DND-41 (cell line): ENCODE measurements around the gene CRLF2.

Experiments used
- ATAC-seq: fragments of 200-7000 bp; cut with Tn5 transposase; 3 replicates; pipeline ENCODE4 v1.9.1; 2021; ENCODE audit warnings: low read depth; ENCODE audit not compliant: insufficient read depth
- DNase-seq: peaks from one replicate; pipeline ENCODE4 v3.0.0-alpha.2; 2020
- H2AFZ ChIP-seq: 2 replicates; pipeline ENCODE4 v1.6.0; 2012; ENCODE audit warnings: low read depth, low read length
- H3K27ac ChIP-seq: 2 replicates; pipeline ENCODE4 v1.5.1; 2012; ENCODE audit warnings: low read length, inconsistent platforms
- H3K27me3 ChIP-seq: fragments of 200-600 bp; sonication (generic); 2 replicates; pipeline ENCODE4 v1.6.0; 2012; ENCODE audit warnings: low read length, mild to moderate bottlenecking, inconsistent platforms; ENCODE audit not compliant: insufficient read depth, poor library complexity
- H3K36me3 ChIP-seq: 2 replicates; pipeline ENCODE4 v1.5.1; 2012; ENCODE audit warnings: low read length, inconsistent platforms; ENCODE audit not compliant: insufficient read depth
- H3K4me1 ChIP-seq: 2 replicates; pipeline ENCODE4 v1.5.1; 2012; ENCODE audit warnings: mild to moderate bottlenecking, low read length; ENCODE audit not compliant: insufficient read depth
- H3K4me2 ChIP-seq: 2 replicates; pipeline ENCODE4 v1.6.0; 2012; ENCODE audit warnings: mild to moderate bottlenecking, moderate library complexity, low read length, inconsistent platforms; ENCODE audit not compliant: insufficient read depth
- H3K4me3 ChIP-seq, 2 experiments: fragments of 200-600 bp in 1 of 2; shearing (Covaris generic) in 1 of 2; 2 replicates each; pipeline ENCODE4 v1.5.1; 2012 to 2016; ENCODE audit warnings: inconsistent platforms in 2 of 2, low read length in 2 of 2, mild to moderate bottlenecking in 2 of 2, low read depth in 1 of 2, moderate library complexity in 1 of 2
- H3K79me2 ChIP-seq: 2 replicates; pipeline ENCODE4 v1.6.0; 2012; ENCODE audit warnings: low read length, inconsistent platforms; ENCODE audit not compliant: insufficient read depth
- H3K9ac ChIP-seq: 2 replicates; pipeline ENCODE4 v1.6.0; 2012; ENCODE audit warnings: low read depth, mild to moderate bottlenecking, inconsistent platforms, low read length, moderate library complexity
- H3K9me3 ChIP-seq: 2 replicates; pipeline ENCODE4 v1.5.1; 2012; ENCODE audit warnings: low read length, moderate library complexity, mild to moderate bottlenecking, inconsistent platforms; ENCODE audit not compliant: insufficient read depth, severe bottlenecking
- H4K20me1 ChIP-seq: 2 replicates; pipeline ENCODE4 v1.6.0; 2012; ENCODE audit warnings: low read length; ENCODE audit not compliant: insufficient read depth
- CTCF ChIP-seq: IDR thresholded peaks from 2 replicates; pipeline ENCODE4 v1.5.1; 2012; ENCODE audit warnings: borderline replicate concordance, low read length, moderate library complexity, mild to moderate bottlenecking; ENCODE audit not compliant: poor library complexity, severe bottlenecking; ENCODE audit errors: extremely low read depth
- EZH2 ChIP-seq: IDR thresholded peaks from 3 replicates; pipeline ENCODE4 v1.6.1; 2012; ENCODE audit warnings: borderline replicate concordance, low read depth, mild to moderate bottlenecking, moderate library complexity, low read length, inconsistent platforms; ENCODE audit not compliant: severe bottlenecking

CRLF2 gene

GRCh38 chrX:1249101-1249887 is 36.8 kb upstream of the CRLF2 start:
- no peak overlapping the region for H2AFZ ChIP-seq
- no peaks in the 10 kb centered on the region for H3K27me3 ChIP-seq
- H3K36me3 ChIP-seq, result no peaks in the 10 kb centered on the region
- H4K20me1 ChIP-seq, result no peaks in the 10 kb centered on the region
- H3K9me3 ChIP-seq, result no peaks in the 10 kb centered on the region
- no peak overlapping the region for H3K27ac ChIP-seq
- no peaks in the 10 kb centered on the region for H3K79me2 ChIP-seq
- ATAC-seq, result peak; percentile 66
- no peak for TF ChIP-seq CTCF
- TF ChIP-seq EZH2, result no peak
- H3K4me1 ChIP-seq, result peaks cover 5% of the 10 kb centered on the region; the same call in 1 of the 2 replicates
- no peak overlapping the region for H3K4me2 ChIP-seq
- peak; percentile 27 for DNase-seq
- no peak overlapping the region for H3K4me3 ChIP-seq
- no peak overlapping the region for H3K9ac ChIP-seq

DNA sequence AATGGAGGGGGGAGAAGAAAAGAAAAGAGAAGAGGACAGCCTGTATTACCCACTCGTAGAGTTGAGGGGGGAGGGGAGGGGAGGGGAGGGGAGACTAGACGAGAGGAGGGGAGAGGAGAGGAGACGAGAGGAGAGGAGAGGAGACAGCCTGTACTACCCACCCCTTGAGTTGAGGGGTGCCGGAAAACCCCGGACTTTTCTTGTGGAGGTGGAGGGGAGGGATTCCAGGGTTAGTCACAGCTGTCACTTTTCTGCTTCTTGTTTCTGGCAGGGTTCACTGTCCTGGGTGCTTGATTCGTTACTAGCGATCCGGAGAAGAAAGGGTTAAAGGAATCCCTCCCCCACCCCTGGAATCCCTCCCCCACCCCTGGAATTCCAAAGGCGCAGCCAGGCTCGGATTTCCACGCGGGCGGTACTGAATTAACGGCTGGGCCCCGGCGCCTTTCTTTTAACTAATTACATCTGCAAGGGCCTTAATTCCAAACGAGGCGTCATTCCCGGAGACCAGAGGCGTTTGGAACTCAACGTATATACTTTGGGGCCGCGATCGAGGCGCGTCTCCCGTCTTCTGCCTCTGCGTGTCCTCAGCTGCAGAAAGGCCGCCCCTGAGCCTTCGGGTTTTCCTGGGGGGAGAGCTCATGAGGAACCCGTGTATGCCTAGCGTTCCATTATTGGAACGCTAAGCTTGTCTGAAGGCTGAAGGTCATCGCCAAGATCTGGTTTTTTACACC is 36.0 kb upstream of the CRLF2 start:
- Histone ChIP-seq H3K79me2 (no peaks in the 10 kb centered on the region), H3K4me3 (no peak overlapping the region), H3K4me1 (peaks cover 5% of the 10 kb centered on the region; the same call in 1 of the 2 replicates), H3K9me3 (no peaks in the 10 kb centered on the region), H3K27ac (no peak overlapping the region), H3K9ac (no peak overlapping the region), H3K4me2 (no peak overlapping the region), H3K36me3 (no peaks in the 10 kb centered on the region), H4K20me1 (no peaks in the 10 kb centered on the region), H2AFZ (no peak overlapping the region), H3K27me3 (no peaks in the 10 kb centered on the region)
- no peak for DNase-seq
- ATAC-seq, result no peak
- TF ChIP-seq CTCF (no peak), EZH2 (no peak)

DNA sequence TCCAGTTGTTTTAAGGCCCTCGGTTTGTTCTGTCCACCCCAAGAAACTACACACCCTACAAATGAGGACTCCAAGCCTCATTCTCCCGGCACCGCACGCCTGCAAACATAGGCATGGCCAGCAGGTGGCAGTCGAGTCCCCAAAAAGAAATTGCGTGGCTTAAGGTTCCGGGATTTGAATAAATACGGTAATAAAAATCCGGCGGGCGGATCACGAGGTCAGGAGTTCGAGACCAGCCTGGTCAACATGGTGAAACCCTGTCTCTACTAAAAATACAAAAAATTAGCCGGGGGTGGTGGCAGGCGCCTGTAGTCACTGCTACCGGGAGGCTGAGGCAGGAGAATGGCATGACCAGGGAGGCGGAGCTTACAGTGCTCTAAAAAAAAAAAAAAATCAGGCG is 34.4 kb upstream of the CRLF2 start:
- Histone ChIP-seq H4K20me1 (no peaks in the 10 kb centered on the region), H3K27ac (no peak overlapping the region), H3K4me2 (no peak overlapping the region), H2AFZ (no peak overlapping the region), H3K79me2 (no peaks in the 10 kb centered on the region), H3K27me3 (no peaks in the 10 kb centered on the region), H3K4me1 (peaks cover 5% of the 10 kb centered on the region; the same call in 1 of the 2 replicates), H3K36me3 (no peaks in the 10 kb centered on the region), H3K9ac (no peak overlapping the region), H3K9me3 (no peaks in the 10 kb centered on the region), H3K4me3 (no peak overlapping the region)
- peak; percentile 75 for ATAC-seq
- peak; percentile 77 for DNase-seq
- no peak for TF ChIP-seq EZH2
- peak; percentile 89 for TF ChIP-seq CTCF
